Stimulated activated CD8-positive, alpha-beta memory T cell treated with anti-CD3 and anti-CD28 coated beads, Interleukin-7, amount 100 ng/mL, for 24 hours (primary cell): ENCODE data around the gene BIK.
A peak's percentile ranks its signal among the peaks of the same experiment; 100 is the strongest.
"Not testable (repeated sequence)": the region's sequence is repeated elsewhere in the genome, so short reads cannot be mapped to it uniquely, and the experiment has no call there.

Experiments used
- DNase-seq: peaks from one replicate; pipeline ENCODE4 v3.0.0-alpha.2; 2020; ENCODE audit warnings: low read depth

BIK gene, protein sequence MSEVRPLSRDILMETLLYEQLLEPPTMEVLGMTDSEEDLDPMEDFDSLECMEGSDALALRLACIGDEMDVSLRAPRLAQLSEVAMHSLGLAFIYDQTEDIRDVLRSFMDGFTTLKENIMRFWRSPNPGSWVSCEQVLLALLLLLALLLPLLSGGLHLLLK

DNA sequence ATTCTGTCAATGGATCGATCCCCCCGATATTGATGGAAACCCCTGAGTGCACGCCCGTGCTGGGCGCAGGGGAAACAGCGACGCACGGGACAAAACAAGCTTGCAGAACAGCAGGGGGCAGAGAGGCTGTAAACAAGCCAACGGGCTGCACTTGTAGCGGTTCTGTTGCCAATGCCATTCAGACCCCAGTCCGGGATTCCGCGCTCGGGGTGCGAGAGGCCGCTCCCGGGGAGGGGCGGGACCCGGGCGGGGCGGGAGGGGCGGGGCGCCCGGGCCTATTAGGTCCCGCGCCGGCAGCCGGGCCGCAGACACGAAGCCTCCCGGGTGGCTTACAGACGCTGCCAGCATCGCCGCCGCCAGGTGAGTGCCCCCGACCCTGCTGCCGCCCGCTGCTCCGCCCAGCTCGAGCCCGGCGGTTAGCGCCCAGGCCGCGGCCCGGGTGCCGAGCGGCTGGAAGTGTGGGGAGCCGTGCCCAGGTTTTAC, at the start of gene BIK:
BIK (plus strand) TSS at position 307 of the 483 bp plus-strand sequence. CDS start 13,273 bp downstream, outside the sequence.
- no peak for DNase-seq

DNA sequence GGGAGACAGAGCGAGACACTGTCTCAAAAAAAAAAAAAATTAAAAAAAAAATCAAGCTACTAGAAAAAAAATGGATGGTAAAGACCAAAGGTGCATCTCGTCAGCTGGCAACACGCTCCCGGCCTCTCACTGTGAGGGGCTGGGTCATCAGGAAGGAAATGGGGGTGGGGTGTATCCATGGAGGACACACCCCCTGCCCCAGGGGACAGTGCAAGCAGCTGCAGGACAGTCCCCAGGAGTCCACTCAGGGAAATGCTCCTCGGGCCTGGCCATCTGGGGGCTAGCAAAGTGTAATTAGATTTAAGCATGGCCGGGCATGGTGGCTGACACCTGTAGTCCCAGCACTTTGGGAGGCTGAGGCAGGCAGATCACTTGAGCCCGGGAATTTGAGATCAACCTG, 44.4 kb upstream of the BIK start:
- no peak for DNase-seq

DNA sequence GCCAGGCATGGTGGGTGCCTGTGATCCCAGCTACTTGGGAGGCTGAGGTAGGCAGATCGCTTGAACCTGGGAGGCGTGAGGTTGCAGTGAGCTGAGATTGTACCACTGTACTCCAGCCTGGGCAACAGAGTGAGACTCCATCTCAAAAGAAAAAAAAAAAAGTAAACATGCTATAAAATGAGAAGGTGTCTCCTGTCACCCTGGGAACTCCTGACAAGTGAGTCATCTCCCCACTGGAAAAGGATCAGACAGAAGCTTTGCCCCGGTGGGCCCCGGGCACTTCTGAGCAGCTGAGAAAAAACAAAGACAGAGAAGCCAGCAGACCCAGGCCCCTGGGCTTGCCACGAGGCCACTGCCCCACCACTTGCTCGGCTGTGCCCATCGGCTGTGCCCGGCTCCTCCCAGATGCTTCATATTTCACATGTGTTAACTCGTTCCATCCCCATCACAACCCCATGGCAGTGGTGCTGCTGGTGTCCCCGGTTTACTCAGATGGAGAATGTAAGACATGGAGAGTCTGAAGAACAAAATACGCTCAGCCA, 43.6 kb upstream of the BIK start:
- no peak for DNase-seq

DNA sequence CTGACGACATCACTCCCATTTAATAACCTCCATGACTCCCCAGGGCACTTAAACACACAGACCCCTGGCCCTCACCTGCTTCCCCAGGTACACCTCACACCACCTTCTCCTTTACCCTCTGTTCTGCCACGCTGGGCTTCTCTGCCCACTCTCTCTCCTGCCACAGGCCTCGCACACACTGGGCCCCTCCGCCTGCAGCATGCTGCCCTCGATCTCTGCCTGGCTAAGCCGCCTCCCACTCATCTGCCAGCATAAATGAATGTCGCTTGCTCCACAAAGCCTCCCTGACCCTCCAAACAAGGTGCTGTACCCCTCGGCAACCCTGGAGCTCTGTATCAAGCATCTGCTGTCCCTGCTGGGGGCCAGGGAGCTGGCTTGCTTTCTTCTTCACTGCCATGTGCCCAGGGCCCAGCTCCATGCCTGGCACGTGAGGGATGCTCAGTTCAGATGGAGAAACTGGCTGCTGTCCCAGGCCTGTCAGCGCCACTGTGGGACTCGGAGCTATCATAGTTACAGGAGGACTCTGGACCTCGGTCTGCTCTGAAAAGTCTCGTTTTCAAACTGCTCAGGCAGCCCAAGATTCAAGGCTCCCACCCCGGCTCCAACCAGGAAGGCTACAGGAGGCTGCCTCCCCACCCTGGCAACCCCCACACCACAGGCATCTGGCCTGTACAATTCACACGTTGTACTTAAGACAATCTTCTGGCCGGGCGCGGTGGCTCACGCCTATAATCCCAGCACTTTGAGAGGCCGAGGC, 33.3 kb upstream of the BIK start:
- DNase-seq, result no peak

DNA sequence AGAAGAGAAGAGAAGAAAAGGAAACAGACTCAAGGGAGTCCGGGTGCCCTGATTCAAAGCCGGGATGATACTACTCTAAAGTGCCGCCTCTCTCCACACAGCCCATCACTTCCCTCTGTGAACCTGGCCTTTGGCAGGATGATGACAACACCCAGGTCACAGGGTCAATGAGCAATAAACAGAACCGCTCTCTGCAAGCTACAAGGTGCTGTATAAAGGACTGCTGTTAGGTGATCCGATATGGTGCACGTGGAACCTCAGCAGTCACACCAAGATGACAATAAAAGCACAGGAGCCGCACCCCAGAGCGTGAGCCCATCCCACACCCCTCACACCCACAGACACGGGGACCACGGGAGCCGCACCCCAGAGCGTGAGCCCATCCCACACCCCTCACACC, 32.0 kb upstream of the BIK start:
- DNase-seq, result no peak

DNA sequence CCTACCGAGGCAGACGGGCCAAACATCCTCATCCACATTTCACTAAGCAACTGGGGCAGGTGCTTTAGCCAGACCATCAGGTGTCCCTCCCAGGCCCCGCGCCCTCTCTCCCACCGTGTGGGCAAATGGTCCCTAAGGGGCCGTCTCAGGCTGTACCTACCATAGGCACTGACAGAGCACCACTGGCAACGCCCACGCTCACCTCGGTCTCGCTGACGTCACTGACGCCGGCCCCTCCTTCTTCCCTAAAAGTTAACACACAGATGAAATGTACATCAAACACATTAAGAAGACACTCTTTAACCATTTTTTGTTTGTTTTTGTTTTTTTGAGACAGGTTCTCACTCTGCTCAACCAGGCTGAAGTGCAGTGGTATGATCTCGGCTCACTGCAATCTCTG, 30.8 kb upstream of the BIK start:
- no peak for DNase-seq

DNA sequence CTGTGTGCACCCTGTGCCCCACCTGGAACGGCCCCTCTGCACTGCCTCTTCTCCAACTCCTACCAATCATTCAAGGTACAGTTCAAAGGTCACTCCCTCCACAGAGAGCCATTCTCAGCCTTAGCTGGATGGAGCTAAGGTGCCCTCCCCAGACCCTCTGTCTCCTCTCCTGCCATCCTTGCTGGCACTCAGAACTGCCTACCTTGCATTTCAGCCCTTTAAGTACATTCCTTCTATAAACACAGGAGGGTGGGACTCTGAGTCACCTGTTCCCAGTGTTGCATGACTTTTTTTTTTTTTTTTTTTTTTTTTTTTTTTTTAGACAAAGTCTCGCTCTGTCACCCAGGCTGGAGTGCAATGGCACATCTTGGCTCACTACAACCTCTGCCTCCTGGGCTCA, 29.9 kb upstream of the BIK start:
- no peak for DNase-seq

DNA sequence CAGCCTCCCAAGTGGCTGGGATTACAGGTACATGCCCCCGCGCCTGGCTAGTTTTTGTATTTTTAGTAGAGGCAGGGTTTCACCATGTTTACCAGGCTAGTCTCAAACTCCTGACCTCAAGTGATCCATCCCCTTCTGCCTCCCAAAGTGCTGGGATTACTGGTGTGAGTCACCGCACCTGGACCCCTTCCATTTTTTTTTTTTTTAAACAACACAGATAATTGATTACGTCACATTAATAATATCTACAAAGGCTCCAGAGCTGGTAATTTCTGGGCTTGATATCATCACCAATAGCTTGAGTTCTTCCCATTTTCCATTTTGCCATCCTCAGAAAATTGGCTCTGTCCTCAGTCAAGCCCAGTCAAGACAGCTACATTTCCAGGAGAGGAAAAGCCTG, 28.6 kb upstream of the BIK start:
- DNase-seq, result no peak

DNA sequence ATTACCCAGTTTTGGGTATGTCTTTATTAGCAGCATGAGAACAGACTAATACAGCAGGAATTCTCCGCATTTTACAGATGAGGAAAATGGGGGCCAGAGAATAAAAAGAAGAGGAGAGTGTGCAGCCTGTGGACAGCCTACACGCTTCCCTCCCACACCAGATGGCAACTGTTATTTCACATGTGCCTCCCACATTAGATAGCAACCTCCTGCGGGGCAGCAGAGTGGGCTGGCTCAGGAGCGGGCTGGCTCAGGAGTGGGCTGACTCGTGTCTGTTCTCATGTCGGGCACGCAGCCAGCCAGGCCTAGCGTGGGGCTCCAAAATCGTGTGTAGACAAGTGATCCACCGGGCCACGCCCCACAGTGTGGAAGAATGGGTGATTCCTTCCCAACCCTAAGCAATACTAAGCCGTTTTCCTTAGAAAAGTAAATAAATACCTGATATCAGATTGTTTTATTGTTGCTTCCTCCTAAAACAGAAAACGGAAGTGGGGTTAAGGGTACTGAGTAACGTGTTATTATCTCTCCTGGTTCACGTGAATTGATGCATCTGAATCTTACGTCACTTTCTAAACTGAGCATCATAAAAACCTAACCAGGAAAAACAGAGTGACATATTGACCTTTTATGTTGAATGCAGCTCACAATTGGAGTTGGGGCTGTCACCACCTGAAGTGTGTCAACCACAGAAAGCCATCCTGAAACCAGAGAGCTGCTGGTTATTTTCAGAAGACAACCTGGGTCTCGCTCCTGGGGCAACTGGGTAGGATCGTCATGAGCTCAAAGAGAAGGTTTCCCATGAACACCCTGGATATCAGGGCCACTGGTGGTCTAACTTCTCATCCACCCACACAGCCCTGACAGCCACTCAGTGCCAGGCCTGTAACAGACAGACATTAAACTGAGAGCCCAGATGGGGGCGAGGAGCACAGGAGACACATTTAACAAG, 24.6 kb upstream of the BIK start:
- no peak for DNase-seq

DNA sequence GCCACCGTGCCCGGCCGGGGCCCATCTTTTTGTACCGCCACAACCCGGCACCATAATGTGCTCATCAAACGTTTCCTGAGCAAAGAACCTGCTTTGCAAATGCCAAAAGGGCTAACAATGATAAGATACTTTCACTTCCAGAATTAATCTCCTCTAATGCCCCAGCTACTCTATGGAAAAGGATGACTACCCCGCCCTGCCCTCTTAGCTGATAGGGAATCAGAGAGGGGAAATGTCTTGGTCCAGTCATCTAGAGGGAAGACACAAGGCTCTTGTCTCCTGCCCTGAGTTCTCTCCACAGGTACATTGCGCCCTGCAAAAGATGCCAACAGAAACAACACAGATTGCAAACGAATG, 21.9 kb upstream of the BIK start:
- DNase-seq, result no peak

DNA sequence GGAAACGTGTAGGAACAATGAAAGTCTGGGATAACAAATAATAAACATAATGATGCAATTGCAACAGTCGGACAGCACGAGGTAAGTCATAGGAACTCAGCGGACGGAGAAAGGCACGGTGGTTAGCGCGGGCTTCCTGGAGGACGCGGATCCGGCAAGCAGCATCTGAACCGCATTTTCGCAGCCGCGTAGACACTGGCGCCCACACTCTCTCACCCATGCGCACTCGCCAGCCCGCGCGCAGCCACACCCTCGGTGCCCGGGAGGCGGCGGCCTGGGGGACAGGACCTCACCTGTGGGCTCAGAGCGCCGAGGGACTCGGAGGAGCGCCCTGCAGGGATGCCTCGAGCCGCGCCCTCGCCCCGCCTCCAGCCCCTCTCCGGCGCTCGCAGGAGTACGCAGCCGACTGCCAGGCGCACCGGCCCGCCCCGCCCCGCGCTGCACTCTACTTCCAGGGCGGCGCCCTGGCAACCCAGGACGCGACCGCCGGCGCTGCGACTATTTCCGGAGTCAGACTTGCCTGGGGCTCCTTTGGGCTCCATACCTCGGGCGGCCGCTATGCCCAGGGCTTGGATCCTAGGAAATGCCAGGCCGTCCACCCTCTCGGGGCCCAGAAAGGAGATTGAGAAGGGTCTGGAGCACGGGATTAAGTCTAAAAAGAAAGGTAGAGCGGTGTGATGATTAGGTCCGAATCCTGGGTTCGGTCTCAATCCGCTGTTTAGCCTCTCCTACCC, 21.4 kb upstream of the BIK start, which contains the start of gene TTLL1:
TTLL1 (minus strand) TSS at position 408 of the 734 bp plus-strand sequence. CDS start 13,805 bp downstream, outside the sequence.
- DNase-seq, result peak; percentile 77

DNA sequence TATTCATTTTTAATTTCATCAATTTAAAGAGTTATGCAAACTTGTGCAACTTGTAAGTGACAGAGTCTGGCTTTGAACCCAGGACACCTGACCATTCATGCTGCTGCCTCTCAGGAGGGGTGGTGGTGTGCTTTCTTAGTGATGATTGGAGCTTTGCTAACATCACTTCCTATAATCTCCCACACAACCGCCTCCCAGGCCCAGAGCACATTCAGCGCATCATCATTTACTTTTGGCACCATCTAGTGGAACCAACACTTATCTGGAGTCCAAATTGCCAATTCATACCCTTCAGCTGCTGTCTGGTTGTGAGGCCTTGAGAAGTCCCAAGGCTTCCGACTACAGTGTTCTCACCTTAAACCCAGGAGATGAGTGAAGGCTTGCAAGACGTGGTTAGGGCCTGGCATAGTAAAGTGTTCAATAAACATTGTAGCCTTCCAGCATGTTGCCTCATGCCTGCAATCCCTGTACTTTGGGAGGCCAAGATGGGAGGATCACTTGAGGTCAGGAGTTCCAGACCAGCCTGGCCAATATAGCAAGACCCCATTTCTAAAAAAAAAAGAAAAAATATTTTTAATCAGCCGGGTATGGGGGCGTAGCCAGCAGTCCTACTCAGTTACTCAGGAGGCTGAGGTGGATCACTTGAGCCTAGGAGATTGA, 20.3 kb upstream of the BIK start:
- no peak for DNase-seq

DNA sequence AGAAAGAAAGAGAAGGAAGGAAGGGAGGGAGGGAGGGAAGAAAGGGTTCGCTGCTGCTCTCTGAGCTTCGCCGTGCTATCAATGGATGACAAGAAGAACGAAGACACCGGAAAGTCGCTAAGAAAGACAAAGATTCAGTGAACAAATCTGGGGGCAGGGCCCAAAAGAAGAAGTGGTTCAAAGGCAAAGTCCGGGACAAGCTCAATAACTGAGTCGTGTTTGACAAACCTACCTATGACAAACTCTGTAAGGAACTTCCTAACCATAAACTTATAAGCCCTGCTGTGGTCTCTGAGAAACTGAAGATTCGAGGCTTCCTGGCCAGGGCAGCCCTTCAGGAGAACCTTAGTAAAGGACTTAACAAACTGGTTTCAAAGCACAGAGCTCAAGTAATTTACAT, 18.5 kb upstream of the BIK start:
- DNase-seq, result no peak

DNA sequence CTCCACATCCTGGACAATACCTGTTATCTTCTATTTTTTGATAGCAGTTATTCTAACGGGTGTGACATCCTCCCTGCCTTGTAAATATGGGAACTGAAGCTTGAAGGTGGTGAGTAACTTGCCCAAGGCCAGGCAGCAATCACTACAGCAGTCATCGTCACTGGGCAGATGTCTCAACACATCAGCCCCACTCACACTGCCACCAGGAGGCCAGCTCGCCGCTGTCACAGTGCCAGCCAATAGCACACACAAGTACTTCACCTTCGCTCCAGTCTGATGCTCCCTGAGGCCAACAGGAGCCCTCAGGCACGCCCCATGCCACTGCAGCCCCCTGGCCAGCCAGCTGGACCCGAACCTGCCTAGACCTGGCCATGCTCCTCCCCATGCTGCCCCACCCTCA, 16.5 kb upstream of the BIK start:
- DNase-seq, result no peak

DNA sequence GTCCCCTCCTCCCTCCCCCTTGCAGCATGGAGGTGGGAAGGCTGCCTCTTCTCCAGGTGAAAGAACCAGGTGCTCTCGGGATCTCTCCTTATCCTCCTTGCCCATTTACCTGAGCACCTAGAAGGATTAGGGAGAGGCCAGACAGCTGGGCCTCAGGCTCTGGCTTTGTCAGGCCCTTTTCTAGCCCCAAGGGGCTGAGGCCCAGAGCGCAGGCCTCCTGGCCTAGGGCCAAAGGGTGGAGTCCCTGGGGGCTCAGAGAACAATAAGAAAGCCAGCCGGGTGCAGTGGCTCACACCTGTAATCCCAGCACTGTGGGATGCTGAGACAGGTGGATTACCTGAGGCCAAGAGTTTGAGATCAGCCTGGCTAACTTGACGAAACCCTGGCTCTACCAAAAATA, 16.0 kb upstream of the BIK start:
- DNase-seq, result no peak

DNA sequence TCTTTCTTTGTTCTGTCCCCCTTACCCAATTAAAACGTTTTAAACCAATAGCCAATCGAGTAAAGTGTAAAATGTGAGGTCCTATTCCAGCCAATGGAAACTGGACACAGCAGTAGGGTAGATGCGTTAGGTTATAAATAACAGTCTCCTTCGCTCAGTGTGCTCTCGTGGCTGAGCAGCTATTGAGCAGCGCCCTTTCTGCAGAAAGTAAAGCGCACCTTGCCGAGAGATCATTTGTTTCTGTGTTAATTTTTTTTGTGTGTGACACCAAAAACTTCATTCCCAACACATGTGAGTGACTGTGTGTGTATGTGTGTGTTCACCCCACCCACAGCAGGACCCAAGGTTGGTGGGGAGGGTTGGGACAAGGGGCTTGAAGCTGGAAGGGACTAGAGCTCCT, 14.1 kb upstream of the BIK start:
- no peak for DNase-seq

DNA sequence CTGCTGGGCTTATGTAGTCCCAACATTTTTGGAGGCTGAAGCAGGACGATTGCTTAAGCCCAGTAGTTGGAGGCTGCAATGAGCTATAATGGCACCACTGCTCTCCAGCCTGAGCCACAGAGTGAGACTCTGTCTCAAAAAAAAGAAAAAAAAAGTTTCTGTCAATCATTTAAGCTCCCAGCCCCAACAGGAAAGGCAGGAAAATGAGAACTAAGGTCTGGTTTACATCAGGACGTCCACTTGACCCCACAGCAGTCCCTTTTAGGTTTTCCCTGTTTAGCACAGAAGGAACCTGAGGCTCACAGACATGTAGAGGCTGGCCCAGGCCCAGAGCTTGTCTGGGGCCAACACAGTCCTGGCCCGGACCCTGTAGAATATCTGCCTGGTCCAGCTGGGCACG, 12.2 kb upstream of the BIK start:
- DNase-seq, result no peak

DNA sequence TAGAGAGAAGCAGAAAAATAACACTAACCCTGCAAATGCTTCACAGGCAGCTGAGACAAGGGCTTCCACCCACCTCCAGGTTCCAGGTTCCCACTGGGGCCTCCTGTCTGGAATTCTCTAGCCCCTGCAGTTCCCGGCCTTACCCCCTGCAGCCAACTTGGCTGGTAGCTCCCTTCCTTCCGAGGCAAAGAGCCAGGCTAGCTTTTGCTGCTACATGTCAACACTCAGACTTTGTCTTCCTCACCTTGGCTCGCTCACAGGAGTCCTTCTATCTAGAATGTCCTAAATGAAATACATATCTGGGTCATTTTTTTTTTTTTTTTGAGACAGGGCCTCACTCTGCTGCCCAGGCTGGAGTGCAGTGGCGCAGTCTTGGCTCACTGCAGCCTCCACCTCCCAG, 11.5 kb upstream of the BIK start:
- DNase-seq, result no peak

DNA sequence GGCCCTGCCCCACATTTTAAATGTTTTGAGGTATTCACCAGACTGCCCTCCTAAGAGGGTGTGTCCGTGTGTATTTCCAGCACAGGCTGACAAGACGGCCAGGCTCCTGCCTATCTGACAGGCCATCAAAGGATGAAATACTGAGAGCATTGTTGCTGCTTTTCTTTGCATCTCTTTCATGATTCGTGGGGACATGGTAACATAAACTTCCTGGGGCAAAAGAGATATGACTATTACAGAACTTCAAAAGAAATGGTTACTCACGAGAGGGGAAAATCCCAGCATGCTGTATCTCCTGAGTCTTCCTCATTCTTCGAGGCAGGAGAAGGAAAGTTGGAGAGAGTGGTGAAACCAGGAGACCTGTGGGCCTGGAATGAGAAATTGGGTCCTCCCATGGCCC, 10.3 kb upstream of the BIK start:
- no peak for DNase-seq

DNA sequence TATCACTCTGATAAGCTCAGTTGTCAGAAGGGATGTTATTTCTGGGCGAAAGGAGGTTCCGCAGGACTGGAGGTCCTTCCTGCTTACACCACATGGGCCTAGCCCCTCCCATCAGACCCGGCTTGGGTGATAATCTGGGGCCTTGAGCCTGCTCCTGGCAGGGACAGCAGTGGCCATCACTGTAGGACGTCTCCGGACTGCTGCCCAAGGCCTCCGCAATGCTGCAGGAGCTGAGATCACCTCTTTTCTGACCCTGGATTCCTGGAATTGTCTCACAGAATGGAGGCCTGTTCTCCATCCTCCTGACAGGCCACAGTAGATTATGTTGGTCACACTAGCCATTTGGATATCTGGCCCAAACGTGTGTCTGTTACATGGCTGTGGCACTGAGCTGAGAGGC, 9.2 kb upstream of the BIK start:
- DNase-seq, result no peak

DNA sequence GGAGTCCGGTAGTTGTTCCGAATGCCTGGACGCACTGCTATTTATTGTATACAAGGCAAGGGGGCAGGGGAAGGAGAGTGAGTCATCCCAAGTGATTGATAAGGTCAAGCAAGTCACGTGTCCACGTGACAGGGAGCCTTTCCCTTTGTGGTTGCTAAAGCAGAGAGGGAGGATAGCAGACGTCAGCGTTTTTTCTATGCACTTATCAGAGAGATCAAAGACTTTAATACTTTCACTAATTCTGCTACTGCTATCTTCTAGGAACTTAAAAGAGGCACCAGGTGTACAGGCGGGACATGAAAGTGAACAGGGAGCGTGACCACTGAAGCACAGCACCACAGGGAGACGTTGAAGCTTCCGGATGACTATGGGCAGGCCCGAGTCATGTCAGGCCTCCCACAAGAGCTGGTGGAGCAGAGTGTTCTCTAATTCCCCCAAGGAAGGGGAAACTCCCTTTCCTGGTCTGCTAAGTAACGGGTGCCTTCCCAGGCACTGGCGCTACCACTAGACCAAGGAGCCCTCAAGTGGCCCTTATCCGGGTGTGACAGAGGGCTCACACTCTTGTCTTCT, 6.4 kb upstream of the BIK start:
- DNase-seq, result not testable (repeated sequence)
